ENCODE results near the gene AOPEP. TPM values are rescaled to one million over a fixed set of nuclear protein-coding genes. Genes with fewer than 3 reads are reported as not detected.

Gene AOPEP
- total and polyA plus RNA-seq, 12 donors: 110 to 250 (median 161) TPM

DNA sequence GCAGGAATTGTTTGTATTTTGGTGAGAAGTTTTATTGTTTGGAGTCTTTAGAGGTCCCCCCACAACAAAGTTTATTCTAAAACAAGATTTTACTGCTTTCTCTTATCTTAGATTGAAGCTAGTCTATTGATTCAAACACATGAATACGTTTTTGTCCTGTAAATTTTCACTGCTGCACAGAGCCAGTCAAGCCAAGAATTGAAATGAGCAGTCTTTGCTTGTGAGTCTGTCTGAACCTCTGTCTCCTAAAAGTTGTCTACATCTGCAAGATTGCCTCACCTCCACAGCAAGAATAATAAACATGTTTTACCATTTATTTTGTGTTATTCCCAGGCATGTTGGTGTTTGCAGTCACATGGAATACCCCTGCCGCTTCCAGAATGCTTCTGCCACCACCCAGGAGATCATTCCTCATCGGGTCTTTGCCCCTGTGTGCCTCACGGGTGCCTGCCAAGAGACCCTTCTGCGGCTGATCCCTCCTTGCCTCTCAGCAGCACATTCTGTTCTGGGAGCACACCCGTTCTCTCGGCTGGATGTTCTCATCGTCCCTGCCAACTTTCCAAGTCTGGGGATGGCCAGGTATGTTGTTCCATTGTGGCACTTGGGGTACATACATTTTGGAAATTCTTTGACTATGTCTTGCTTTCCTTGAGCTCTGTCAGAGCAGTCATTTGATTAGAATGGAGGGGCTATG is 74.1 kb downstream of the AOPEP start:
- TF ChIP-seq CTCF (IDR thresholded peaks at IDR 0.05): no peak
- Histone ChIP-seq H3K36me3 (peaks cover 0 to 5% (median 0%) of the 10 kb centered on the region in 9 donors), H3K4me1 (peaks cover 4 to 43% (median 20%) of the 10 kb centered on the region in 9 donors), H3K9me3 (no peaks in the 10 kb centered on the region), H3K27ac (peak overlapping the region in 6 of 10 donors; percentile 14 to 70 (median 54)), H3K4me3 (no peak overlapping the region), H3K27me3 (no peaks in the 10 kb centered on the region)
- ATAC-seq: peak in 4 of 8 donors; percentile 15 to 54 (median 26)
- 74 to 83% methylated on average over 8 of the region's 8 CpGs for WGBS, 2 donors
- DNase-seq: no peak
- intact Hi-C loops (cut with DNase I): no loop called here

DNA sequence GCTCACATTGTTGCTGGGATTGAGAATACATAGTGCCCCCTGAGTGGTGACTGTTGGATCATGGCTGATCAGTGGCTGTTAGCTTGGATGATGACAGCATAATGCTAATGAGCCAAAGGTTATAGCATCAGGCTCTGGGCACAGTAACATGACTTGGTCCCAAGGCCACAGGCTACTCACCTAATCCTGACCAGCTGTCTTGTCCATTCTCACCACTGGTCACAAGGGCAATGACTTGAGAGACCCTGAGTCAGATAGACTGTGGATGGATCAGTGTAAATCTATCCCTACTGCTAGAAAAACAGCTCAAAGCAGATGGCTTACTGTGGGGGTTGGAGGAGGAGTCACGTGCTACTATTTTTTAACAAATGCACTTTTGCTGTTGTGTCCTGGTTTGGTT is 74.7 kb downstream of the AOPEP start:
- H3K27ac ChIP-seq: peak overlapping the region in 8 of 10 donors; percentile 14 to 70 (median 50)
- no peak for DNase-seq
- H3K4me1 ChIP-seq: peaks cover 8 to 50% (median 27%) of the 10 kb centered on the region in 9 donors
- intact Hi-C loops (cut with DNase I): no loop called here
- no peak overlapping the region for H3K4me3 ChIP-seq
- no peaks in the 10 kb centered on the region for H3K27me3 ChIP-seq
- 73 to 82% methylated on average over 1 of the region's 1 CpG for WGBS, 2 donors
- H3K9me3 ChIP-seq: no peaks in the 10 kb centered on the region
- TF ChIP-seq CTCF (IDR thresholded peaks at IDR 0.05): no peak
- H3K36me3 ChIP-seq: peaks cover 0 to 5% (median 0%) of the 10 kb centered on the region in 9 donors
- peak in 6 of 8 donors; percentile 15 to 46 (median 32) for ATAC-seq

DNA sequence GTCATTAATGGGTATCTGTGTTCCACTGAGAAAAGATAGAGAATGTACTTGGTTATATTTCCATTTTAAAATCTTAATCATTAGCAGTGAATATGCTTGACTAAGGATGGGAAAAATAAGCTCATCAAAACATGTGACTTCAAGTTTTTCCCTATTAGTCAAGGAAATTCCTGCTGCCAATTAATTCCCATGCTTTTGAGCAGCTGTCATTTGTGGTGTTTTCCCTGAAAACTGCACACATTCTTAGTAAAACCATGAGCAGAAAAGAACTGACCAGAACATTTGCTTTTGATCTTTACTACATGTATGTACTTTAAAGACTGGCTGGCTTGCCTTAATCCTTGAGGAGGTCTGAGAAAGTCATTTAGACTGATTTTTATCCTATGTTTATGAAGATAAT is 75.2 kb downstream of the AOPEP start:
- Histone ChIP-seq H3K4me1 (peaks cover 12 to 54% (median 31%) of the 10 kb centered on the region in 9 donors), H3K36me3 (peaks cover 0 to 5% (median 0%) of the 10 kb centered on the region in 9 donors), H3K27ac (peak overlapping the region in 8 of 10 donors; percentile 14 to 70 (median 50)), H3K4me3 (no peak overlapping the region), H3K9me3 (no peaks in the 10 kb centered on the region), H3K27me3 (no peaks in the 10 kb centered on the region)
- TF ChIP-seq CTCF (IDR thresholded peaks at IDR 0.05): no peak
- intact Hi-C loops (cut with DNase I): no loop called here
- ATAC-seq (peak in 5 of 8 donors; percentile 25 to 68 (median 46)), DNase-seq (no peak)

GRCh38 chr9:94802251-94802650 is 75.8 kb downstream of the AOPEP start:
- peak overlapping the region in 6 of 10 donors; percentile 14 to 70 (median 40) for H3K27ac ChIP-seq
- H3K36me3 ChIP-seq: peaks cover 0 to 5% (median 0%) of the 10 kb centered on the region in 9 donors
- H3K4me3 ChIP-seq: no peak overlapping the region
- WGBS, 2 donors: 97 to 98% methylated on average over 1 of the region's 1 CpG
- peaks cover 17 to 60% (median 37%) of the 10 kb centered on the region in 9 donors for H3K4me1 ChIP-seq
- ATAC-seq (no peak), DNase-seq (no peak)
- no peaks in the 10 kb centered on the region for H3K27me3 ChIP-seq
- no peaks in the 10 kb centered on the region for H3K9me3 ChIP-seq
- intact Hi-C loops (cut with DNase I): no loop called here
- TF ChIP-seq CTCF (IDR thresholded peaks at IDR 0.05): no peak
